GM19099 (cell line): ENCODE data around the gene IKZF3.

Experiments
- POLR2A ChIP-seq: IDR thresholded peaks from 3 replicates; pipeline ENCODE4 v1.6.1; 2011; ENCODE audit warnings: low read depth; ENCODE audit not compliant: insufficient read length; ENCODE audit errors: extremely low read depth

IKZF3 gene

DNA sequence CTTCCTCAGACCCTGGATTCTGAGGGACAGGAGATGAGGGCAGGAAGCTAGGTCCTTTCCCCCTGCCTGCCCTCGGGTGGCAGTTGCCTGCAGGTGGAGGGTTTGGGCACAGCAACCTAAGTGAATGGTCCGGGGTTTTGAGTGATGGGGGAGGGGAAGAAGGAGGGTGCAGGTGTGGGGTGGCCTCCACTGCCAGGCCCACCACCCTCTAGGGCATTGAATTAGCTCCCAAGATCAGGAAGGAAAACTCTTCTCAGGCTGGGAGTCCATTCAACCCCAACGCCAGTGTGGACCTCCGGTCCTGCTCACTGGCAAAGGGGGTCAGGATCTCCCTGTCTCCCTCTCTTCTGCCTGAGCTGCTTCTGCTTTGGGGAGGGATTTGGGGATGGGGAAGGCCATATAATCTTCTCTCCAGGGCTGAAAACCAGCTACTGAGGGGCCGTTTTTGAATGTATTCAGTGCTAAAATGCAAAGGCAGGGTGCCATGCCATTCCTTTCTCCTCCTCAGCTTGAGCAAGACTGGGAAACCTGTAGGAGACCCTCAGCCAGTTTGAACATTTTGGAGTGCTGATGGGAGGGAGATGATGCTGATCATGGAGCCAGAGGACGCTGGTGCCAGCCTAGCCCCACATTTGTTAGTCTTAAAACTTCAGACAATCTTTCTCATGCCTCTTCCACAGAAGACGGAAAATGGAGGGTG lies 107.6 kb downstream of the IKZF3 start:
- no peak for TF ChIP-seq POLR2A

DNA sequence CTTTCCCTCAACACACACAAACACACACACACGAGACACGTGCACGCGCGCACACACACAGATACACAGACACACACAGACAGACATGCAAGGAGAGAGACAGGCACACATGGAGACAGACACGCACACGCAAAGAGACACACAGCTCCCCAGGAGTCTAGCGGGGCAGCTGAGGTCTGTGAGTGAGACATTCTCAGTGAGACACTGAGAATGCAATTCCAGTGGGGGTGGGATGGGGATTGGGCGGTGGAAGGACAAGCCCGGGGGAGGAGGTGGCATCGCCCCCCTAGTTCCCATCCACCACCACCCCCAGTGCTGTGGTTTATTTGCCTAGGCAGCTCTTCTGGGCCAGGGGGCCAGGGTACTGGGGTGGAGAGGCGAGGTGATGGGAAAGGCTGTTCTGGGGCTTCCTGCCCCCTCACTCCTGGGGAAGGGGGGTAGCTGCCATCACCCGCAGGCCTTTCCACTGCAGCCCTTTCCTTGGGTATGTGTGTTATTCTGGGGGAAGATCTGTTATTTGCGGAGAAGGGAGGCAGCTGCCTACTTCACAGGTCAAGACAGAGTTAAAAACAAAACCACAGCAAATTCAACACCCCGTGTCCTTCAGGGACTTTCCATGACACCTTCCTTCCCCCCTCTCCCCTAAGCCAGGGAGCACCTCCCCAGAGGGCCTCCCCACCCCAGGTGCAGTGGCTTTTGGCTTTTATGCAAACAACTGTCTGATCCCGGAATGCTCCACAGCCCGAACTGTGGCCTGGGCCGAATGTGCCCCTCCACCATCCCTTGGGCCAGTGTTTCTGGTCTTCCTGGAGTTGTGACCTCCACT lies 108.3 kb downstream of the IKZF3 start:
- TF ChIP-seq POLR2A: peak; percentile 58

DNA sequence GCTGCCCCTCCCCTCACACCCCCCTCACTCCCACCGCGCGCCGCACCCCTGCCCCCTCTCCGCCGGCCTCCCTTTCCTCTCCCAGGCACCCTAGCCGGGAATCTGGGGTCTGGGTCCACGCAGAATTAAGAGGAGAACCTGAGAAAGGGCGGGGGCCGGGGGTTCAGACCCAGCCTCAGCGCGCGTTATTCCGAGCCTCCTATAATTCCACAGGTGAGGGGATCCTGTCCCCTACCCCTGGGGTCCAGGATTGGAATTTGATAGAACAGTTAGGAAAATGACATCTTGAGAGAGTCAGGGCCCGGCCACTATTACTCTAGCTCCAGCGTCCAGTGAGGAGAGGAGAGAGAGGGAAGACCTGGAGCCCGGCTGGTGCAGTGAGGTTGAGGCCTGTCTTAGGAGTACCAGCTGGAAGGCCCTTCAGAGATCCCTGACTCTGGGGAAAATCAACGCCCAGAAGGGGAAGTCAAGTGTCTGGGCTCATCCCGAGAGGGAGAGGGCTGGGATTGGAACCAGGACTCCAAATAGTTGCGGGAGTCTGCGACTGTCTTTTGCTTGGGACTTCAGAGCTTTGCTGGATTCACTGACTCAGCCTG lies 109.1 kb downstream of the IKZF3 start:
- no peak for TF ChIP-seq POLR2A

DNA sequence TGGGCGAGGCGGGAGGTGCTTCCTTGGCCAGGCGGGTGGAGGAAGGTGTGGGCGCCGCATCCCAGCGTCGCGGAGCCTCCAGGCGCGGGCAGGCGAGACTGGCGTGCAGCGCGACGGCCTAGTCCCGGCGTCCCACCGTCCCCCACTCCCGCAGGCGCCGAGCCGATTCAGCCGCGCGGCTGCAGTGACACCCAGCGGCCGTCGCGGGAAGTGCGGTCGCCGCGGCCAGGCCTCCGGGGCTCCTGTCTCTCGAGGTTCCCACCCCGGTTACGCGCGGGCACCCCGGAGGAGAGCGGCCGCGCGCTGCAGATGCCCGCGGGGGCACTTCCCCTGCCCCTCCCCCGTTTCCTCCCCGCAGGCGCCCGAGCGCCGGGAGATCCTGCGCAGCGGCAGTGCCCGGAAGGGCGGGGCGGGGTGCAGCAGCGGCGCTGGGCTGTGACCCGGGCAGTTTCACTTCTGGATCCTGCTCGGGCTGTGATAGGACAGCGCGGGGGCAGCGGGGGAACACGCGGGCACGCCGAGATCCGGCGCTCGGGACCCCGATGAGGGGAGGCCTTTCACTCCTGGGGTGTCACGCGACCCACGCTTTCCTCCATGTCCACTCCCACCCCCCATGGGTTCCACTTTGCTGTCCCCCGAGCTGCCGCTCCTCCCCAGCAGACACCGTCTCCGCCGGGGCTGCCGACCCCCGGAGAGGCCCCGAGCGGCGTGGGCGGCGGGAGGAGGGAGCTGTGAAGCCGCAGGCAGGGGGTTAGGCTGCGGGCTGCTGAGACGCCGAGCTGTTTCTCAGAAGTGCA lies 109.8 kb downstream of the IKZF3 start:
- TF ChIP-seq POLR2A: peak; percentile 45

DNA sequence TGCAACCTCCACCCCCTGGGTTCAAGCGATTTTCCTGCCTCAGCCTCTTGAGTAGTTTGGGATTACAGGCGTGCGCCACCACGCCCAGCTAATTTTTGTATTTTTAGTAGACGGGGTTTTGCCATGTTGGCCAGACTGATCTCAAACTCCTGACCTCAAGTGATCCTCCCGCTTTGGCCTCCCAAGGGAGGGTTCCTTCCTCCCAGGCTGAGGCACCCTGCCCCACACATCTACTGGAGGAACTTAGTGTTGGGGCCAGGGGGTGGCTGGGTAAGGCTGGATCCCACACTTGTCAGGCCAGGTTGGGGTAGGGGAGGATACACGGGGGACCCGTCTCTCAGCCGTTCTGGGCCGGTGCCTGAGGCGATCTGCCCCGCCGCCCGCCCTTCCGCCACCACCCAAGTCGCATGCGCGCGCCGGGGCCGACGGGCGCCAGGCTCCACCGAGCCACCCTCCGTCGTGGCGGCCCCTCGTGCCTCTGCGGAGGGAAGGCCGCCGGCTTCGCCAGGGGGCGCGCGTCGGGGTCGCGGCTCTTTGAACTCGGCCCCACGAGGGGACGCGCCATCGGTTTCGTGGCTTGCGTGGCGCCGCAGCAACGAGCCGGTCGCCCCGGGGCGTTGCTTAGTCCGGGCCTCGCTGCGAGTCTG lies 110.5 kb downstream of the IKZF3 start:
- TF ChIP-seq POLR2A: peak; percentile 68

DNA sequence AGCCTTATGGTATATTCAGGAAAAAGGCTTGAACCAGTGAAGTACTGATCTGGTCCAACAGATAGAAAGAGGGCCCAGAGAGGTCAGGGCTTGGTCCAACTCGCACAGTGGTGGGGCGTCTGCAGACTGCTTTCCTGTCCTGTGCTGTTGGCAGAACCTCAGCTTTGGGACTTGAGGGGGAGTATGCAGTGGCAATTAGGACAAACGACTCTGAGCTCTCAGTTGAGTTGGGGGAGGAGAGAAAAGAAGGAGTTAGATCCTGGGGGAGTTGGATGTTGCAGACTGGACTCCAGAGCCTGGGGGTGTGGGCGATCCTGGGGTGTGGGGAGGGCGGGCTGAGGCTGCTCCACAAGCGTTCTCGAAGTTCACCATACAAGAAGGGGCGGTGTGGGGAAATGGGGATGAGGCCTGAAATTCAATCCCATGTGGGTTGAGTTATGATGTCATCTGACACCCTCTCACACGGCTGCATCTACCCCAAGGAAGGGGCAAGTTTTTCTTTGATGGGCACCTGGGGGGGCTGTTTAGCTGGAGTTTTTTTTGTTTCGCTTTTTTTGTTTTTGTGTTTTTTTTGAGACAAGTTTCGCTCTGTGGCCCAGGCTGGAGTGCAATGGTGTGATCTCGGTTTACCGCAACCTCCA lies 111.8 kb downstream of the IKZF3 start:
- no peak for TF ChIP-seq POLR2A

DNA sequence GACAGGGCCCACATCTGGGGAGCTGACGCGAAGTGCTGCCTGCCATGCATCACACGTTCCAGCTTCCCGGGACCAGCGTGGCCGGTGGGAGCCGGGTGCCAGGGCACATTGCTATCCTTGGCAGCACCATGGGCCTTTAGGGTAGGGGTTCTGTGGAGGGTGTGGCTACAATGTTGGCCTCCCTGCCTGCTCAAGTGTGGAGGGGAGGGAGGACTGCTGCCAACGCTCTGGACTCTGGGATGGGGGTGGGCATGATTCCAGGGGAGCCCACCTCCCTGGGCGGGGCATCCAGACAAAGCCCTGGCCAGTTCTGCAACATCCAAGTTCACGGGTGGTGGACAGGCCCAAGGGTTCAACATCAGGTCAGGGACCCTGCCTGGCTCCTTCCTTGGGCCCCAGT lies 112.5 kb downstream of the IKZF3 start:
- no peak for TF ChIP-seq POLR2A

DNA sequence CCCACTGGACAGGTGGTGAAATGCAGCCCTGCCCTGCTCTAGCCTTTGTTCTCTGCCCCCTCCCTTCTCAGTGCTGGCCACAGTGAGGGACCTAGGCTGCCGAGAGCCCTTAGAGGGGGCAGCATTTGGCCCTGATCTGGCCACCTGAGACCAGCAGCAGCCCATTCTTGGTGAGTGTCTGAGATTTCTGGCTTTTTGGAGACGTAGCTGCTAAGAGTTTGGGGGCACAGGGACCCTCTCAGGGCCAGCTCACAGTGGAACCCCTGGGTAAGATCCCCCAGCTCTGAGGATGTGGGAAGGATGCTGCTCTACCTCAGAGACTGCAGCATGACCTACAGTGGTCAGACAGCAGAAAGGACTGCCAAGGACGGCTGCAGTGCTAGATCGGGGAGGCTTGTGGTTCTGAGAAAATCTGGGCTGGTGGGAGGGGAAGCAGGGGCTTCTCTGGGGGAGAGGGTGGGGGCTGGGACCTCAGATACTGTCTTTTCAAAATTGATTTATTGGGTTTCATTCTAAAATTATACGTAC lies 113.0 kb downstream of the IKZF3 start:
- TF ChIP-seq POLR2A: no peak

DNA sequence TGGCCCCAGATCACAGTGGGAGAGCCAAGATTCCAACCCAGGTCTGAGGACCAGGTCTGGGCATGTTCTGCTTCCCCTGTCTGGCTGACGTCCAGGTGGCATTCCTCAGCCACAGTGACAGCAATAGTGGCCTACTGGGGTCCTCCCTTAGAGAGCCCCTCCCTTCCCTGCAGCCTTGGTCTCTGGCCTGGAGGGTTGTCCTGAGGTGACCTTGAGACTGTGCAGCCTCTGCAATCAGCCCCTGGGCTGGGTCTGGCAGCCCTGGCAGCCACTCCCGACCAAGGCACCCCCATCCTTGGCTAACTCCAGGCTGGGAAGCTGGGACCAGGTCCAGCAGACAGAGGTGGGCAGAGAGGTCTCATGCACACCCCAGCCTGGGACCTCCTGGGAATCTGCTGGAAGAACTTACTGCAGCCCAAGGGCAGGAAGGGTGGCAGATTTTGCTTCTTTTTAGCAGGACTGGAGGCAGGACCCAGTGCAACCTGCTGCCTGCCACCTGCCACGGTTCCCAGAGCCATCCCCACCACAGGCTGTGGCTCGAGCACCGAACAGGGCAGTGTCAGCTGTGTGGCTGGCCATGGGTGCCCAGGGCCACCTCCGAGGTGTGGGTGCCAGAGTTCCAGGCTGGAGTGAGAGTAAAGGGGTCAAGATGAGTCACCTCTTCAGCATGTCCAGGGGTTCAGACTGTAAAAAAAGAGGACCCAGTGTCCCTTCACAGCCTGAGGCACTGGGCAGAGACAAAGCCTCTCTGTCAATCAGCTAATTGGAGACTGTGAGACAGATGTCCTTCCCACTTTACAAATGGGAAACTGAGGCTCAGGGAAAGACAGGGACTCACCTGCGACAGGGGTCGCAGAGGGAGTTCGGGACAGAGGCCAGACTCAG lies 113.7 kb downstream of the IKZF3 start:
- TF ChIP-seq POLR2A: no peak

DNA sequence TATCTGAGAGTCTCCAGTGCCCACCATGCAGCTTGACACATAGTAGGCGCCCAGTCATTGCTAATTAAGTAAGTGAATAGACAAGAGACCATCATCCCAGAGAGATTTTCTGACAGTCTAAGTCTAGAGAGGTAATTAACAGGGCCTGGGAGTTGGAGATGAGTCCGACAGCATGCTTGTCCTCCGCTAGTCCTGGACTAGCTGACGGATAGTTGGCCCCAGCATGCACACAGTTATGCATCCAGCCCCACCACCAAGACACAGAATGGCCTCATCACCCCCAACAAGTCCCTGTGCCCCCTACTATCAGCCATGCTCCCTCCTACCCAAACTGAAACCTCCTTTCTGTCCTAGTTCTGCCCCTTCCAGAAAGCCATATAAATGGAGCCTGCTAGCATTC lies 116.4 kb downstream of the IKZF3 start:
- no peak for TF ChIP-seq POLR2A

DNA sequence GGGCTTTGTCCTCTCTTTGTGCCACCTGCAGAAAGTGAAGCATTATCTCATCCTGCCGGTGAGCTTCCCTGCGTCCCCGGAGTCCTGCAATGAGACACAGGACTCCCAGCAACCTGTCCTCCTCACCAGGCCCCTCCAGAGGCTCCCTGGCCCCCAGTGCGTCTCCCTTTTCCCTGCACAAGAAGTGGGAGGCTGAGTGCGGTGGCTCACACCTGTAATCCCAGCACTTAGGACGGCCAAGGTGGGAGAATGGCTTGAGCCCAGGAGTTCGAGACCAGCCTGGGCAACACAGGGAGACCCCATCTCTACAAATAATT lies 118.0 kb downstream of the IKZF3 start:
- TF ChIP-seq POLR2A: no peak

DNA sequence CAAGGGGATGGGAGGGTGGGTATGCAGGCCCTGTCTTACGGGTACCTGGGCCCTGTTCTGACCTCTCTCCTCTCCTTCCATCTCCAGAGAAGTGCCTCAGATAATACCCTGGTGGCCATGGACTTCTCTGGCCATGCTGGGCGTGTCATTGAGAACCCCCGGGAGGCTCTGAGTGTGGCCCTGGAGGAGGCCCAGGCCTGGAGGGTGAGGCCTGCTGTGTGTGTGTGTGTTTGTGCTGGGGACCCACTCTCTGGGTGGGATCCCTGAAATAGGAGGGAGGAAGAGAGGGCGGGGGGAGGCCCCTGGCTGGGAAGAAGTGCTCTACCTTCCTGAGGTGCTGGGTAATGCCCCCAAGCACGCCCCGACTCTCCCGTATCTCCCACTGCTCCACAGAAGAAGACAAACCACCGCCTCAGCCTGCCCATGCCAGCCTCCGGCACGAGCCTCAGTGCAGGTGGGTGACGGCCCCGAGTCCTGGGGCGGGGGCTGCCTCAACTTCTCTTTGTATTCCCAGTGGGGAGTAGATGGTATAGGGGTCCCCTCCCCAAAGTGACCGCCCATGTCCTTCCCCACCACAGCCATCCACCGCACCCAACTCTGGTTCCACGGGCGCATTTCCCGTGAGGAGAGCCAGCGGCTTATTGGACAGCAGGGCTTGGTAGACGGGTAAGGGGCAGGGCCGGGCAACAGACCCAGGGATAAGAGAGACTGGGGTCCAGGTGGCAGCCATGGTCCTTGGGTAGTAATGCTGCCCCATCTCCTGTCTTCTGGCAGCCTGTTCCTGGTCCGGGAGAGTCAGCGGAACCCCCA lies 118.6 kb downstream of the IKZF3 start:
- no peak for TF ChIP-seq POLR2A
